Mesothelial cell of epicardium (in vitro differentiated cells): ENCODE results near the gene SZT2. TPM values are rescaled to one million over a fixed set of nuclear protein-coding genes. Genes with fewer than 3 reads are reported as not detected.

ENCODE experiments used
- DNase-seq, 2 experiments: peaks; one replicate each; pipeline ENCODE4 v3.0.0; 2021; ENCODE audit warnings: low spot score in 2 of 2; ENCODE audit not compliant: unreplicated experiment in 2 of 2
- H3K27ac Mint-ChIP-seq: 2 replicates; pipeline ENCODE4 v1.8.0; 2021; ENCODE audit warnings: mixed read lengths
- H3K27me3 Mint-ChIP-seq: 2 replicates; pipeline ENCODE4 v1.8.0; 2021; ENCODE audit warnings: low read depth, mixed read lengths
- H3K36me3 Mint-ChIP-seq: 2 replicates; pipeline ENCODE4 v1.8.0; 2021; ENCODE audit warnings: mixed read lengths
- H3K4me1 Mint-ChIP-seq: 2 replicates; pipeline ENCODE4 v1.8.0; 2021; ENCODE audit warnings: mixed read lengths
- H3K4me3 Mint-ChIP-seq: 2 replicates; pipeline ENCODE4 v1.8.0; 2021; ENCODE audit warnings: mild to moderate bottlenecking, moderate library complexity, mixed read lengths
- H3K9me3 Mint-ChIP-seq: 2 replicates; pipeline ENCODE4 v1.8.0; 2021; ENCODE audit warnings: mixed read lengths
- CTCF ChIP-seq: fragments of 200-600 bp; sonication (generic); IDR thresholded peaks from one replicate; pipeline ENCODE4 v1.5.0; 2021; ENCODE audit warnings: antibody characterized with exemption; ENCODE audit not compliant: unreplicated experiment
- total RNA-seq: library from RNA; stranded (reverse); gene quantifications from 3 replicates; pipeline ENCODE4 v1.2.1, GENCODE V29; 2021

Gene SZT2
- total RNA-seq, 1 donor from 2014 or later, result 97.4 TPM

DNA sequence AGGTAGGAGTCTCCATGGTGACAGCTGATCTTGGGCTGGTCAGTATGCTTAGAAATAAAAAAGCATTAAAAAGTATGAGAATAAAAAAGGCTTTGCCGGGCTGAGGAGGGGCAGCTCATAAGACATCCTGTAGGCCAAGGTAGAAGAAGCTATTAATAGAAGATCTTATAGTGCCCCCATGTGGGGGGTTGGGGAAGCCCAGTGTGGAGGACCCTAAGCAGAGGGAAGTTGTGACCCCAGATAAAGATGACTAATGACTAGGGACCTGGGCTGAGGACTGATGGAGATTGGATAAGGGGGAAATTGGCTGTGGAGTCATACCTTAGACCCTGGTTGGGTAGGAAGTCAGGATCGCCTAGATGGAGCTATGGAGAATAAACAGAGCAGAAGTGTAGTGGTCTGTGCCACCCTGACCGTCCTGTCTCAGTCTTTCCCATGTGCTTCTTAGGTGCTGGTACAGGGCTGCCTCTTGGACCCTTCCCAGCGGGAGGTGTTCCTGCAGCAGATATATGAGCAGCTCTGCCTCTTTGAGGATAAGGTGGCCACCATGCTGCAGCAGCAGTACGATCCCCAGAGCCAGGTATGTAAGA, 25.0 kb downstream of the SZT2 start:
- no peak overlapping the region for H3K27ac Mint-ChIP-seq
- H3K36me3 Mint-ChIP-seq, result peaks cover 28% of the 10 kb centered on the region
- no peaks in the 10 kb centered on the region for H3K27me3 Mint-ChIP-seq
- no peak overlapping the region for H3K4me3 Mint-ChIP-seq
- H3K9me3 Mint-ChIP-seq, result peaks cover 4% of the 10 kb centered on the region
- peak; percentile 43 for TF ChIP-seq CTCF
- peak in 1 of 2 experiments; percentile 51 for DNase-seq
- H3K4me1 Mint-ChIP-seq, result no peaks in the 10 kb centered on the region

DNA sequence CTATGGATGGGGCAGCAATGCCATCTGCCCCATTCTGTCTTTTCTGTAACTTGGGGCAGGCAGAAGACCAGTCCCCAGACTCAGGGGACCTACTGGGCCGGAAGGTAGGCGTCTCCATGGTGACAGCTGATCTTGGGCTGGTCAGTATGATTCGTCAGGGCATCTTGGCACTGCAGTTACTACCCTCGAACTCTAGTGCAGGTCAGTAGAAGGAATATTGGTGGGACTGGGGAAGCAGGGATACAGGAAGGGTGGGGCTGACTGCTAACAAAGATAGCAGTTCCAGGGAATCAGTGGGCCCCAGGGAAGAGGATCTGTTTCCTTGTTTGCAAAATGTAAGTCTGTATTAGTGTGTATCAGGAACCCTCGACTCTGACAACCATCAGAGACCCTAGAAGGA, 26.2 kb downstream of the SZT2 start:
- H3K27me3 Mint-ChIP-seq, result no peaks in the 10 kb centered on the region
- peaks cover 21% of the 10 kb centered on the region for H3K36me3 Mint-ChIP-seq
- no peak overlapping the region for H3K27ac Mint-ChIP-seq
- TF ChIP-seq CTCF, result no peak
- H3K9me3 Mint-ChIP-seq, result peaks cover 4% of the 10 kb centered on the region
- no peak for DNase-seq
- H3K4me3 Mint-ChIP-seq, result no peak overlapping the region
- H3K4me1 Mint-ChIP-seq, result no peaks in the 10 kb centered on the region

DNA sequence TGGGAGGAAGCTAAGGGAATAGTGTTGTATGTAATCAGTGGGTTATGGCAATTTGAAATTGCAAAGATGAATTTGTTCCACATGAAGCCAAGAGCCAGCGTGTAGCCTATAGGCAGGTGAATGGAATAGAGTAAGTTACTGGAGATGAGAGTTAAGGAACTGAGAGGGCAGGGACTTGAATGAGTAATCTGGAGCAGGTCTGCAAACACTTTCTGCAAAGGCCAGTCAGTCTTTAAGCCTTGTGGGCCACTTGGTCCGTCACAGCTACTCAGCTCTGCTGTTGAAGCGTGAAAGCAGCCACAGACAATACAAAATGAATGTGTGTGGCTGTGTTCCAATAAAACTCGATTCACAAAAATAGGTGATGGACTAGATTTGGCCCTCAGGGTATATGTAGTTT, 29.2 kb downstream of the SZT2 start:
- no peak for DNase-seq
- H3K27ac Mint-ChIP-seq, result no peak overlapping the region
- H3K4me3 Mint-ChIP-seq, result no peak overlapping the region
- no peaks in the 10 kb centered on the region for H3K27me3 Mint-ChIP-seq
- H3K36me3 Mint-ChIP-seq, result peaks cover 25% of the 10 kb centered on the region
- H3K9me3 Mint-ChIP-seq, result no peaks in the 10 kb centered on the region
- no peaks in the 10 kb centered on the region for H3K4me1 Mint-ChIP-seq
- TF ChIP-seq CTCF, result no peak

- DNase-seq, result no peak
- no peak overlapping the region for H3K4me3 Mint-ChIP-seq
- H3K27me3 Mint-ChIP-seq, result no peaks in the 10 kb centered on the region
- H3K36me3 Mint-ChIP-seq, result peaks cover 25% of the 10 kb centered on the region
- no peaks in the 10 kb centered on the region for H3K4me1 Mint-ChIP-seq
- TF ChIP-seq CTCF, result no peak
- H3K9me3 Mint-ChIP-seq, result no peaks in the 10 kb centered on the region
- no peak overlapping the region for H3K27ac Mint-ChIP-seq
These were observed 30.1 kb downstream of the SZT2 start for GRCh38 chr1:43419627-43420425.

- no peak for TF ChIP-seq CTCF
- Mint-ChIP-seq H3K36me3 (peaks cover 24% of the 10 kb centered on the region), H3K9me3 (no peaks in the 10 kb centered on the region), H3K27ac (no peak overlapping the region), H3K4me3 (no peak overlapping the region), H3K27me3 (no peaks in the 10 kb centered on the region), H3K4me1 (no peaks in the 10 kb centered on the region)
- no peak for DNase-seq
These were observed 31.2 kb downstream of the SZT2 start for GRCh38 chr1:43420874-43421273.
